K562 (cell line): Measurements from ENCODE around the gene ICAM1. TPM values are rescaled to one million over a fixed set of nuclear protein-coding genes. Genes with fewer than 3 reads are reported as not detected.

Source experiments
- BCL6 ChIP-seq: fragments of 250-450 bp; sonication (Bioruptor Pico); IDR thresholded peaks from 2 replicates; pipeline ENCODE4 v1.4.0; 2020
- EGR1 ChIP-seq: fragments of 450-650 bp; conservative IDR thresholded peaks from 2 replicates; pipeline ENCODE4 v1.6.1; 2017; ENCODE audit warnings: mild to moderate bottlenecking
- MIER1 ChIP-seq: fragments of 450-650 bp; IDR thresholded peaks from 2 replicates; pipeline ENCODE4 v1.6.1; 2016; ENCODE audit warnings: antibody characterized with exemption, mild to moderate bottlenecking, low read depth
- NUFIP1 ChIP-seq: fragments of 450-650 bp; IDR thresholded peaks from 2 replicates; pipeline ENCODE4 v1.6.1; 2018; ENCODE audit not compliant: partially characterized antibody
- RCOR1 ChIP-seq, 2 experiments: IDR thresholded peaks; 2 replicates each; pipeline ENCODE4 v1.6.1; 2012; ENCODE audit warnings: low read depth in 2 of 2, low read length in 2 of 2, borderline replicate concordance in 1 of 2, improper control_type of control experiment in 1 of 2
- SNIP1 ChIP-seq: fragments of 450-650 bp; IDR thresholded peaks from 2 replicates; pipeline ENCODE4 v1.7.1; 2017; ENCODE audit warnings: low read depth, mild to moderate bottlenecking
- TRIM24 ChIP-seq, 2 experiments: fragments of 450-650 bp; IDR thresholded peaks; 2 replicates each; pipeline ENCODE4 v1.6.1; 2016
- ZHX1 ChIP-seq: fragments of 150-350 bp; conservative IDR thresholded peaks from 2 replicates; pipeline ENCODE4 v1.6.1; 2014; ENCODE audit warnings: low read length
- ZNF212 ChIP-seq: fragments of 450-650 bp; formaldehyde crosslinking; IDR thresholded peaks from 2 replicates; pipeline ENCODE4 v1.4.0; 2020; ENCODE audit warnings: mild to moderate bottlenecking
- ZNF23 ChIP-seq: fragments of 250-450 bp; sonication (Bioruptor Pico); IDR thresholded peaks from 2 replicates; pipeline ENCODE4 v1.4.0; 2020; ENCODE audit warnings: mild to moderate bottlenecking
- polyA plus RNA-seq, 8 experiments: library from polyadenylated mRNA; depleted of rRNA in 4 of 8; stranded (reverse) in 5 of 8; unstranded in 3 of 8; fragments of >200 nt; fragmentation: Nextera tagmentation in 2 of 8; fragmentation: Illumina TruSeq in 1 of 8; extraction: Ambion mirVana in 2 of 8; extraction: Trizol in 1 of 8; gene quantifications; 2 replicates each; pipeline versions ENCODE4 v1.2.1 to v1.2.3, GENCODE V29; 2011 to 2014; ENCODE audit warnings: inconsistent platforms in 1 of 8, missing spikeins in 1 of 8
- total RNA-seq, 7 experiments: library from RNA; depleted of rRNA in 6 of 7; stranded (reverse); fragments of >200 nt in 6 of 7; fragmentation: Illumina TruSeq in 2 of 7; extraction: Trizol in 2 of 7; gene quantifications; 2 replicates each; pipeline versions ENCODE4 v1.2.1 to v1.2.3, GENCODE V29; 2011 to 2021; ENCODE audit warnings: low replicate concordance in 1 of 7
- TF ChIP-seq, protein P1 (sequence below): fragments of 450-650 bp; IDR thresholded peaks from 2 replicates; pipeline ENCODE4 v1.6.1; 2016; ENCODE audit warnings: mild to moderate bottlenecking, moderate library complexity
- TF ChIP-seq, protein P2 (sequence below): sonication (generic); formaldehyde crosslinking; IDR thresholded peaks from 2 replicates; pipeline ENCODE4 v1.8.1; 2023; ENCODE audit warnings: mild to moderate bottlenecking, missing genetic modification reagents

Gene ICAM1
- total and polyA plus RNA-seq, 9 of the 15 experiments (the other 6 are each of a cell fraction or from before 2014, with no cell fraction given): 2.3 to 24.4 (median 13.4) TPM

DNA sequence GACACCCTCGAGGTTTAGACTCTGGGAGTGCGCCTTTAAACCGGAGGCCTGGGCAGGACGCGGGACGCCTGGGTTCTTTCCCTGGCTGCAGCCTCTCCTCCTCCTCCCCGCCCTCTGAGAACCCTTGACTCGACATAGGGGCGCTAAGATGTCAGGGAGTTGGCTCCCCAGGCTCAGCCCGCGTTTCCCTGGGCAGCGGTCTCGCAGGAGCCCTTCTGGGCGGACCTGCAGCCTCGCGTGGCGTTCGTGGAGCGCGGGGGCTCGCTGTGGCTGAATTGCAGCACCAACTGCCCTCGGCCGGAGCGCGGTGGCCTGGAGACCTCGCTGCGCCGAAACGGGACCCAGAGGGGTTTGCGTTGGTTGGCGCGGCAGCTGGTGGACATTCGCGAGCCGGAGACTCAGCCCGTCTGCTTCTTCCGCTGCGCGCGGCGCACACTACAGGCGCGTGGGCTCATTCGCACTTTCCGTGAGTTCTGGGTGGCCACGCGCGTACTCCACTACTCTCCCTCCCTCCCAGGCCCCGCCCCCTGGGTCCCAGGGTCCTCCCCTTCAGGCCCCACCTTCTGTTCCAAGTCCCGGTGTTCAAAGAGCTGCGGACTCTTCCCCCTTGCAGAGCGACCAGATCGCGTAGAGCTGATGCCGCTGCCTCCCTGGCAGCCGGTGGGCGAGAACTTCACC lies 20.1 kb downstream of the ICAM1 start (continued):
- TF ChIP-seq, protein P1, sequence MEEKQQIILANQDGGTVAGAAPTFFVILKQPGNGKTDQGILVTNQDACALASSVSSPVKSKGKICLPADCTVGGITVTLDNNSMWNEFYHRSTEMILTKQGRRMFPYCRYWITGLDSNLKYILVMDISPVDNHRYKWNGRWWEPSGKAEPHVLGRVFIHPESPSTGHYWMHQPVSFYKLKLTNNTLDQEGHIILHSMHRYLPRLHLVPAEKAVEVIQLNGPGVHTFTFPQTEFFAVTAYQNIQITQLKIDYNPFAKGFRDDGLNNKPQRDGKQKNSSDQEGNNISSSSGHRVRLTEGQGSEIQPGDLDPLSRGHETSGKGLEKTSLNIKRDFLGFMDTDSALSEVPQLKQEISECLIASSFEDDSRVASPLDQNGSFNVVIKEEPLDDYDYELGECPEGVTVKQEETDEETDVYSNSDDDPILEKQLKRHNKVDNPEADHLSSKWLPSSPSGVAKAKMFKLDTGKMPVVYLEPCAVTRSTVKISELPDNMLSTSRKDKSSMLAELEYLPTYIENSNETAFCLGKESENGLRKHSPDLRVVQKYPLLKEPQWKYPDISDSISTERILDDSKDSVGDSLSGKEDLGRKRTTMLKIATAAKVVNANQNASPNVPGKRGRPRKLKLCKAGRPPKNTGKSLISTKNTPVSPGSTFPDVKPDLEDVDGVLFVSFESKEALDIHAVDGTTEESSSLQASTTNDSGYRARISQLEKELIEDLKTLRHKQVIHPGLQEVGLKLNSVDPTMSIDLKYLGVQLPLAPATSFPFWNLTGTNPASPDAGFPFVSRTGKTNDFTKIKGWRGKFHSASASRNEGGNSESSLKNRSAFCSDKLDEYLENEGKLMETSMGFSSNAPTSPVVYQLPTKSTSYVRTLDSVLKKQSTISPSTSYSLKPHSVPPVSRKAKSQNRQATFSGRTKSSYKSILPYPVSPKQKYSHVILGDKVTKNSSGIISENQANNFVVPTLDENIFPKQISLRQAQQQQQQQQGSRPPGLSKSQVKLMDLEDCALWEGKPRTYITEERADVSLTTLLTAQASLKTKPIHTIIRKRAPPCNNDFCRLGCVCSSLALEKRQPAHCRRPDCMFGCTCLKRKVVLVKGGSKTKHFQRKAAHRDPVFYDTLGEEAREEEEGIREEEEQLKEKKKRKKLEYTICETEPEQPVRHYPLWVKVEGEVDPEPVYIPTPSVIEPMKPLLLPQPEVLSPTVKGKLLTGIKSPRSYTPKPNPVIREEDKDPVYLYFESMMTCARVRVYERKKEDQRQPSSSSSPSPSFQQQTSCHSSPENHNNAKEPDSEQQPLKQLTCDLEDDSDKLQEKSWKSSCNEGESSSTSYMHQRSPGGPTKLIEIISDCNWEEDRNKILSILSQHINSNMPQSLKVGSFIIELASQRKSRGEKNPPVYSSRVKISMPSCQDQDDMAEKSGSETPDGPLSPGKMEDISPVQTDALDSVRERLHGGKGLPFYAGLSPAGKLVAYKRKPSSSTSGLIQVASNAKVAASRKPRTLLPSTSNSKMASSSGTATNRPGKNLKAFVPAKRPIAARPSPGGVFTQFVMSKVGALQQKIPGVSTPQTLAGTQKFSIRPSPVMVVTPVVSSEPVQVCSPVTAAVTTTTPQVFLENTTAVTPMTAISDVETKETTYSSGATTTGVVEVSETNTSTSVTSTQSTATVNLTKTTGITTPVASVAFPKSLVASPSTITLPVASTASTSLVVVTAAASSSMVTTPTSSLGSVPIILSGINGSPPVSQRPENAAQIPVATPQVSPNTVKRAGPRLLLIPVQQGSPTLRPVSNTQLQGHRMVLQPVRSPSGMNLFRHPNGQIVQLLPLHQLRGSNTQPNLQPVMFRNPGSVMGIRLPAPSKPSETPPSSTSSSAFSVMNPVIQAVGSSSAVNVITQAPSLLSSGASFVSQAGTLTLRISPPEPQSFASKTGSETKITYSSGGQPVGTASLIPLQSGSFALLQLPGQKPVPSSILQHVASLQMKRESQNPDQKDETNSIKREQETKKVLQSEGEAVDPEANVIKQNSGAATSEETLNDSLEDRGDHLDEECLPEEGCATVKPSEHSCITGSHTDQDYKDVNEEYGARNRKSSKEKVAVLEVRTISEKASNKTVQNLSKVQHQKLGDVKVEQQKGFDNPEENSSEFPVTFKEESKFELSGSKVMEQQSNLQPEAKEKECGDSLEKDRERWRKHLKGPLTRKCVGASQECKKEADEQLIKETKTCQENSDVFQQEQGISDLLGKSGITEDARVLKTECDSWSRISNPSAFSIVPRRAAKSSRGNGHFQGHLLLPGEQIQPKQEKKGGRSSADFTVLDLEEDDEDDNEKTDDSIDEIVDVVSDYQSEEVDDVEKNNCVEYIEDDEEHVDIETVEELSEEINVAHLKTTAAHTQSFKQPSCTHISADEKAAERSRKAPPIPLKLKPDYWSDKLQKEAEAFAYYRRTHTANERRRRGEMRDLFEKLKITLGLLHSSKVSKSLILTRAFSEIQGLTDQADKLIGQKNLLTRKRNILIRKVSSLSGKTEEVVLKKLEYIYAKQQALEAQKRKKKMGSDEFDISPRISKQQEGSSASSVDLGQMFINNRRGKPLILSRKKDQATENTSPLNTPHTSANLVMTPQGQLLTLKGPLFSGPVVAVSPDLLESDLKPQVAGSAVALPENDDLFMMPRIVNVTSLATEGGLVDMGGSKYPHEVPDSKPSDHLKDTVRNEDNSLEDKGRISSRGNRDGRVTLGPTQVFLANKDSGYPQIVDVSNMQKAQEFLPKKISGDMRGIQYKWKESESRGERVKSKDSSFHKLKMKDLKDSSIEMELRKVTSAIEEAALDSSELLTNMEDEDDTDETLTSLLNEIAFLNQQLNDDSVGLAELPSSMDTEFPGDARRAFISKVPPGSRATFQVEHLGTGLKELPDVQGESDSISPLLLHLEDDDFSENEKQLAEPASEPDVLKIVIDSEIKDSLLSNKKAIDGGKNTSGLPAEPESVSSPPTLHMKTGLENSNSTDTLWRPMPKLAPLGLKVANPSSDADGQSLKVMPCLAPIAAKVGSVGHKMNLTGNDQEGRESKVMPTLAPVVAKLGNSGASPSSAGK: peak; percentile 67
- TF ChIP-seq ZHX1 (no peak), SNIP1 (no peak), MIER1 (no peak), BCL6 (no peak), TRIM24 (IDR thresholded peaks at IDR 0.05) (no peak), ZNF23 (no peak), RCOR1 (IDR thresholded peaks at IDR 0.05; ENCODE audit: borderline replicate concordance in 1 of 2, low read depth in 2 of 2, low read length in 2 of 2) (no peak), NUFIP1 (no peak), ZNF212 (CRISPR knock-in tag) (no peak), EGR1 (no peak)
- TF ChIP-seq, protein P2, sequence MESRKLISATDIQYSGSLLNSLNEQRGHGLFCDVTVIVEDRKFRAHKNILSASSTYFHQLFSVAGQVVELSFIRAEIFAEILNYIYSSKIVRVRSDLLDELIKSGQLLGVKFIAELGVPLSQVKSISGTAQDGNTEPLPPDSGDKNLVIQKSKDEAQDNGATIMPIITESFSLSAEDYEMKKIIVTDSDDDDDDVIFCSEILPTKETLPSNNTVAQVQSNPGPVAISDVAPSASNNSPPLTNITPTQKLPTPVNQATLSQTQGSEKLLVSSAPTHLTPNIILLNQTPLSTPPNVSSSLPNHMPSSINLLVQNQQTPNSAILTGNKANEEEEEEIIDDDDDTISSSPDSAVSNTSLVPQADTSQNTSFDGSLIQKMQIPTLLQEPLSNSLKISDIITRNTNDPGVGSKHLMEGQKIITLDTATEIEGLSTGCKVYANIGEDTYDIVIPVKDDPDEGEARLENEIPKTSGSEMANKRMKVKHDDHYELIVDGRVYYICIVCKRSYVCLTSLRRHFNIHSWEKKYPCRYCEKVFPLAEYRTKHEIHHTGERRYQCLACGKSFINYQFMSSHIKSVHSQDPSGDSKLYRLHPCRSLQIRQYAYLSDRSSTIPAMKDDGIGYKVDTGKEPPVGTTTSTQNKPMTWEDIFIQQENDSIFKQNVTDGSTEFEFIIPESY: no peak
